Heart left ventricle (tissue), 16 donors: ENCODE measurements around the gene SLC37A1. TPM values are rescaled to one million over a fixed set of nuclear protein-coding genes. Genes with fewer than 3 reads are reported as not detected.
A peak's percentile ranks its signal among the peaks of the same experiment; 100 is the strongest.

Source experiments
- ATAC-seq, 4 donors: fragments of 200-7000 bp; cut with Tn5 transposase; one replicate each; pipeline ENCODE4 v1.9.1; 2020 to 2022; ENCODE audit warnings: moderate library complexity in 4 of 4, mild to moderate bottlenecking in 3 of 4, moderate number of reproducible peaks in 1 of 4
- DNase-seq, 5 donors: peaks; one replicate each; pipeline ENCODE4 v3.0.0-alpha.2; 2020
- H3K27ac ChIP-seq, 12 donors: fragments of 200-600 bp; sonication (generic) in 4 of 12; one replicate each; pipeline versions ENCODE4 v1.5.0 to v1.8.0; 2016 to 2022; ENCODE audit warnings: mild to moderate bottlenecking in 2 of 12
- H3K27me3 ChIP-seq, 9 donors: fragments of 200-600 bp; sonication (generic) in 2 of 9; one replicate each; pipeline versions ENCODE4 v1.5.1 to v1.8.0; 2016 to 2022; ENCODE audit warnings: mild to moderate bottlenecking in 3 of 9
- H3K36me3 ChIP-seq, 9 donors: fragments of 200-600 bp; sonication (generic) in 2 of 9; one replicate each; pipeline versions ENCODE4 v1.5.0 to v1.8.0; 2018 to 2022; ENCODE audit warnings: mild to moderate bottlenecking in 2 of 9
- H3K4me1 ChIP-seq, 12 donors: fragments of 200-600 bp; sonication (generic) in 4 of 12; one replicate each; pipeline versions ENCODE4 v1.5.0 to v1.8.0; 2016 to 2022; ENCODE audit warnings: mild to moderate bottlenecking in 3 of 12
- H3K4me3 ChIP-seq, 12 donors: fragments of 200-600 bp; sonication (generic) in 4 of 12; one replicate each; pipeline versions ENCODE4 v1.5.0 to v1.8.0; 2017 to 2022; ENCODE audit warnings: mild to moderate bottlenecking in 9 of 12, moderate library complexity in 4 of 12
- H3K9me3 ChIP-seq, 12 donors: fragments of 200-600 bp; sonication (generic) in 4 of 12; one replicate each; pipeline versions ENCODE4 v1.5.0 to v1.8.0; 2016 to 2022; ENCODE audit warnings: mild to moderate bottlenecking in 1 of 12
- CTCF ChIP-seq, 12 donors: fragments of 200-600 bp; sonication (generic) in 4 of 12; IDR thresholded peaks; one replicate each; pipeline versions ENCODE4 v1.5.0 to v1.8.0; 2018 to 2022; ENCODE audit warnings: antibody characterized with exemption in 12 of 12, mild to moderate bottlenecking in 5 of 12
- POLR2A ChIP-seq, 2 donors: fragments of 450-650 bp; IDR thresholded peaks; one replicate each; pipeline ENCODE4 v1.6.1; 2017; ENCODE audit warnings: antibody characterized with exemption in 2 of 2, mild to moderate bottlenecking in 2 of 2, moderate library complexity in 2 of 2
- WGBS, 4 donors: extraction: QIAGEN DNeasy Blood & Tissue Kit in 2 of 4; methylation state at CpG; one replicate each; pipeline versions ENCODE4 v1.1.5 to v1.1.7; 2013 to 2018; 5-methylcytosine and 5-hydroxymethylcytosine counted together
- intact Hi-C, 10 donors: fragments of 100-400 bp; cut with DNase I; formaldehyde crosslinking; loops; one replicate each; pipeline versions ENCODE4 v1.11.1 to v1.14.2; 2022
- polyA plus RNA-seq, 2 donors: library from polyadenylated mRNA; stranded (reverse); fragments of 200-250 nt; gene quantifications; one replicate each; pipeline ENCODE4 v1.2.3, GENCODE V29; 2013
- total RNA-seq, 9 donors: library from RNA; depleted of rRNA in 2 of 9; stranded (reverse); fragments of >200 nt in 2 of 9; fragmentation: NEBNext Ultra II Directional in 3 of 9; extraction: Animal tissue kit (Norgen Biotek cat#: 25700) in 3 of 9; gene quantifications; one replicate each; pipeline versions ENCODE4 v1.1.0 to v1.2.4, GENCODE V29; 2016 to 2023
- donor health status: ischemic (EF 13 %, LVEDD 7.1; RV severe dilation, severe dysfunction).
- donor health status: healthy with polysubstance abuse.
- donor health status: DM: no; HTN: yes; CAD: no.
- donor health status: DM: no; HTN: no; CAD: no.
- donor health status: ischemic (EF 25% LVEDD 6.9; RV normal size, moderate dysfunction).
- donor health status: ischemic (EF 25% LVEDD 5.7; RV mildly dilated, moderate dysfunction).
- donor health status: healthy.
- donor health status: DM: yes; HTN: yes; CAD: no.
- donor health status: ischemic (EF 35%, LVEDD 5.7; RV mildly dilated, moderate dysfunction).
- donor health status: nonischemic (EF 11% LVEDD 7.7; RV severe dilation, severe dysfunction).
- donor health status: DM: yes; HTN: yes; CAD: no.
- donor health status: PGD.
- donor health status: ischemic (EF 29% LVEDD 5.4; RV normal size, mild dysfunction).
- donor health status: nonischemic (EF 23%, LVEDD 6.1; RV moderate dilation, normal function).

Gene SLC37A1
- total and polyA plus RNA-seq, 11 donors: 2.2 to 13.0 (median 3.8) TPM

GRCh38 chr21:42583477-42584295, 70.0 kb downstream of the SLC37A1 start:
- Histone ChIP-seq H3K9me3 (no peaks in the 10 kb centered on the region), H3K4me3 (no peak overlapping the region), H3K27me3 (no peaks in the 10 kb centered on the region), H3K27ac (no peak overlapping the region), H3K4me1 (peaks cover 0 to 5% (median 0%) of the 10 kb centered on the region in 12 donors), H3K36me3 (no peaks in the 10 kb centered on the region)
- DNase-seq (peak in 1 of 5 donors; percentile 3), ATAC-seq (no peak)
- WGBS, 4 donors: 78 to 87% (median 80%) methylated on average over 15 to 20 of the region's 20 CpGs
- intact Hi-C loops: no loop called here
- TF ChIP-seq CTCF (IDR thresholded peaks at IDR 0.05): no peak
- TF ChIP-seq POLR2A (IDR thresholded peaks at IDR 0.05): no peak

GRCh38 chr21:42584296-42584641, 70.6 kb downstream of the SLC37A1 start:
- no peak for ATAC-seq
- TF ChIP-seq POLR2A (IDR thresholded peaks at IDR 0.05) (no peak), CTCF (IDR thresholded peaks at IDR 0.05) (no peak)

DNA sequence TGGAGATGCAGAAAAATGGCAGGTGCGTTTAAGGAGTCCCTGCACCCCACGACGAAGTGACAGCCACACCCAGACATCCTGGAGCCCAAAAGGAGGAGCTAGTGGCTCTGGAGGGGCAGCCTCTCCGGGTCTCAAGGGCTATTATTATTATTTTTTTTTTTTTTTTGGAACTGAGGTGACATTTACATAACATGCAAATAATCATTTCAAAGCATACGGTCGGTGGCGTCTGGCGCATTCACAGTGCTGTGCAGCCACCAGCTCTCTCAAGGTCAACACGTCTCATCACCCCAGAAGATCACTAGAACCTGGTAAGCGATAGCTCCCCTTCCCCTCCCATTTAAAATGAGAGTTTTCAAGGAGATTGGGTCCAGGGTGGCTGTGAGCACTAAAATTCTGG, 72.2 kb downstream of the SLC37A1 start:
- no peaks in the 10 kb centered on the region for H3K36me3 ChIP-seq
- no peaks in the 10 kb centered on the region for H3K27me3 ChIP-seq
- ATAC-seq (no peak), DNase-seq (no peak)
- WGBS, 4 donors: 61 to 93% (median 69%) methylated on average over 10 of the region's 10 CpGs
- no peaks in the 10 kb centered on the region for H3K9me3 ChIP-seq
- intact Hi-C loops: no loop called here
- no peak overlapping the region for H3K4me3 ChIP-seq
- no peak overlapping the region for H3K27ac ChIP-seq
- no peak for TF ChIP-seq CTCF (IDR thresholded peaks at IDR 0.05)
- no peak for TF ChIP-seq POLR2A (IDR thresholded peaks at IDR 0.05)
- H3K4me1 ChIP-seq: no peaks in the 10 kb centered on the region

More at GRCh38 chr21:42584296-42584641, 70.6 kb downstream of the SLC37A1 start:
- H3K27ac ChIP-seq: no peak overlapping the region
- intact Hi-C loops: no loop called here
- H3K4me1 ChIP-seq: no peaks in the 10 kb centered on the region
- no peak for DNase-seq
- no peaks in the 10 kb centered on the region for H3K27me3 ChIP-seq
- no peaks in the 10 kb centered on the region for H3K9me3 ChIP-seq
- no peaks in the 10 kb centered on the region for H3K36me3 ChIP-seq
- no peak overlapping the region for H3K4me3 ChIP-seq
- 70 to 91% (median 87%) methylated on average over 2 to 11 of the region's 11 CpGs for WGBS, 4 donors

DNA sequence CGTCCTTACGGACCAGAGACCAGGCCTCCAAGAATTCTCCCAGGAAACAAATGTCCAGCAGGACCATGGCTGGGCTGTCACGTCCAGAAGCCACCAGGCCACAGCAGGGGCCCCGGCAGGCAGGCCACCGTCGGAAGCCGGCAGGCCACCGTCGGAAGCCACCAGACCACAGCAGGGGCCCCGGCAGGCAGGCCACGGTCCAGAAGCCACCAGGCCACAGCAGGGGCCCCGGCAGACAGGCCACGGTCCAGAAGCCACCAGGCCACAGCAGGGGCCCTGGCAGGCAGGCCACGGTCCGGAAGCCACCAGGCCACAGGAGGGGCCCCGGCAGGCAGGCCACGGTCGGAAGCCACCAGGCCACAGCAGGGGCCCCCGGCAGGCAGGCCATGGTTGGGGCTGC, 72.8 kb downstream of the SLC37A1 start:
- no peaks in the 10 kb centered on the region for H3K27me3 ChIP-seq
- H3K36me3 ChIP-seq: no peaks in the 10 kb centered on the region
- intact Hi-C loops: no loop called here
- 88 to 96% (median 92%) methylated on average over 16 to 19 of the region's 19 CpGs for WGBS, 4 donors
- H3K4me1 ChIP-seq: no peaks in the 10 kb centered on the region
- no peak for ATAC-seq
- H3K4me3 ChIP-seq: no peak overlapping the region
- DNase-seq: no peak
- no peaks in the 10 kb centered on the region for H3K9me3 ChIP-seq
- TF ChIP-seq POLR2A (IDR thresholded peaks at IDR 0.05): no peak
- no peak for TF ChIP-seq CTCF (IDR thresholded peaks at IDR 0.05)
- no peak overlapping the region for H3K27ac ChIP-seq
